ENCODE results near the gene FGF8. TPM values are rescaled to one million over a fixed set of nuclear protein-coding genes. Genes with fewer than 3 reads are reported as not detected.

FGF8 gene
- total and polyA plus RNA-seq, 2 donors (not counting 3 experiments of a cell fraction or from before 2014, with no cell fraction given), result 0.44 TPM; not detected in 1

- no TSS peak for BruUV-seq (replicated peaks)
- no peaks in the 10 kb centered on the region for H3K36me3 ChIP-seq (ENCODE audit: control insufficient read depth in 2 of 2, extremely low read depth in 1 of 2, insufficient read depth in 2 of 2, low read length in 2 of 2)
- H4K20me1 ChIP-seq (replicated peaks; ENCODE audit: control insufficient read depth, extremely low read depth, insufficient read depth, low read length), result no peaks in the 10 kb centered on the region
- dilution Hi-C loops (cut with MboI; ENCODE audit: extremely low pct_ligation_motif_present, low sequenced_read_pairs), result no loop called here
- intact Hi-C loops (cut with micrococcal nuclease), result no loop called here
- peaks cover 10 to 20% of the 10 kb centered on the region in 2 experiments for H3K27me3 ChIP-seq (ENCODE audit: control insufficient read depth in 2 of 2, insufficient read depth in 2 of 2, low read length in 2 of 2)
- H3K9me3 ChIP-seq (replicated peaks; ENCODE audit: control insufficient read depth, insufficient read depth, low read length), result no peaks in the 10 kb centered on the region
- H3K4me1 ChIP-seq (ENCODE audit: control insufficient read depth, extremely low read depth, insufficient read depth, low read length), result no peaks in the 10 kb centered on the region
- ChIA-PET CTCF (no interaction called here), POLR2A (no interaction called here)
- H2AFZ ChIP-seq (ENCODE audit: low read depth, low read length), result no peak overlapping the region
- no peaks in the 10 kb centered on the region for H3K79me2 ChIP-seq (ENCODE audit: control insufficient read depth, insufficient read depth, low read length)
- H3K27ac ChIP-seq (ENCODE audit: insufficient read depth, low read depth, low read length), result no peak overlapping the region
- no peak for TF ChIP-seq POLR2AphosphoS5 (IDR thresholded peaks at IDR 0.05; ENCODE audit: insufficient read depth, low read depth, low read length)
- no peak for TF ChIP-seq FOS (IDR thresholded peaks at IDR 0.05; ENCODE audit: borderline replicate concordance, insufficient read depth, low read length)
- TF ChIP-seq POLR2A (IDR thresholded peaks at IDR 0.05; ENCODE audit: low read depth, low read length), result no peak
- no peak for TF ChIP-seq JUN (IDR thresholded peaks at IDR 0.05; ENCODE audit: borderline replicate concordance, insufficient read depth, insufficient read length, low read depth)
- TF ChIP-seq GATA2 (IDR thresholded peaks at IDR 0.05; ENCODE audit: insufficient read depth, insufficient read length, low read depth, low read length), result no peak
- TF ChIP-seq EZH2 (IDR thresholded peaks at IDR 0.05; ENCODE audit: borderline replicate concordance, low read depth, low read length, severe bottlenecking), result no peak
- TF ChIP-seq, protein P1, sequence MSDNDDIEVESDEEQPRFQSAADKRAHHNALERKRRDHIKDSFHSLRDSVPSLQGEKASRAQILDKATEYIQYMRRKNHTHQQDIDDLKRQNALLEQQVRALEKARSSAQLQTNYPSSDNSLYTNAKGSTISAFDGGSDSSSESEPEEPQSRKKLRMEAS (IDR thresholded peaks at IDR 0.05; ENCODE audit: insufficient read depth, insufficient read length), result no peak
- TF ChIP-seq CTCF (IDR thresholded peaks at IDR 0.05; ENCODE audit: extremely low read depth in 1 of 2, insufficient read depth in 1 of 2, low read depth in 1 of 2, low read length in 2 of 2), result no peak
- TF ChIP-seq MYC (IDR thresholded peaks at IDR 0.05; ENCODE audit: low read depth, low read length), result no peak
- DNase-seq (ENCODE audit: low read depth, low spot score) (no peak), FAIRE-seq (no peak)
- H3K4me3 ChIP-seq (replicated peaks in 1 of 3; ENCODE audit: insufficient read depth in 1 of 3, low read depth in 1 of 3, low read length in 3 of 3), result no peak overlapping the region
- no peaks in the 10 kb centered on the region for H3K9me1 ChIP-seq (replicated peaks; ENCODE audit: control insufficient read depth, extremely low read depth, insufficient read depth, low read length)
- H3K9ac ChIP-seq (replicated peaks; ENCODE audit: extremely low read depth, insufficient read depth, low read length), result no peak overlapping the region
- H3K4me2 ChIP-seq (ENCODE audit: insufficient read depth, low read length), result no peak overlapping the region
Measured at GRCh38 chr10:101760510-101760909, 15.4 kb downstream of the FGF8 start.

Measured in endothelial cell of umbilical vein (primary cell).